Ovary (tissue), 9 donors: ENCODE results near the gene BAX. TPM values are rescaled to one million over a fixed set of nuclear protein-coding genes. Genes with fewer than 3 reads are reported as not detected.

Experiments used
- DNase-seq, 5 donors: peaks; one replicate each; pipeline ENCODE4 v3.0.0-alpha.2; 2019 to 2020
- H3K27ac ChIP-seq, 2 donors: fragments of 200-600 bp; one replicate each; pipeline versions ENCODE4 v1.5.1 to v1.8.0; 2019 to 2022
- H3K27me3 ChIP-seq: fragments of 200-600 bp; one replicate; pipeline ENCODE4 v1.8.0; 2022
- H3K36me3 ChIP-seq: fragments of 200-600 bp; sonication (generic); one replicate; pipeline ENCODE4 v1.5.1; 2019
- H3K4me1 ChIP-seq: one replicate; pipeline ENCODE4 v1.8.1; 2013; ENCODE audit warnings: mild to moderate bottlenecking, moderate library complexity; ENCODE audit not compliant: insufficient read depth
- H3K4me3 ChIP-seq: fragments of 200-600 bp; sonication (generic); one replicate; pipeline ENCODE4 v1.5.1; 2017
- H3K9me3 ChIP-seq, 2 donors: fragments of 200-600 bp in 1 of 2; sonication (generic) in 1 of 2; one replicate each; pipeline versions ENCODE4 v1.5.1 to v1.8.1; 2013 to 2019; ENCODE audit warnings: mild to moderate bottlenecking in 1 of 2, moderate library complexity in 1 of 2
- EP300 ChIP-seq: sonication (generic); formaldehyde crosslinking; IDR thresholded peaks from one replicate; pipeline ENCODE4 v1.6.1; 2017; ENCODE audit warnings: antibody characterized with exemption
- POLR2A ChIP-seq: fragments of 450-650 bp; IDR thresholded peaks from one replicate; pipeline ENCODE4 v1.6.1; 2017; ENCODE audit warnings: antibody characterized with exemption, mild to moderate bottlenecking, moderate library complexity
- WGBS, 3 donors: extraction: QIAGEN DNeasy Blood & Tissue Kit in 1 of 3; methylation state at CpG; one replicate each; pipeline versions ENCODE4 v1.1.5 to v1.1.7; 2013 to 2017; 5-methylcytosine and 5-hydroxymethylcytosine counted together
- intact Hi-C, 4 donors: fragments of 100-400 bp; cut with DNase I; formaldehyde crosslinking; loops; one replicate each; pipeline versions ENCODE4 v1.11.0 to v1.15.1; 2022 to 2023
- polyA plus RNA-seq, 2 donors: library from polyadenylated mRNA; stranded (reverse); fragments of 200-250 nt in 1 of 2; fragments of 350-450 nt in 1 of 2; fragmentation: Illumina TruSeq in 1 of 2; extraction: RNeasy Lipid Tissue Mini Kit (QIAGEN cat#74804) in 1 of 2; gene quantifications; one replicate each; pipeline ENCODE4 v1.2.3, GENCODE V29; 2013 to 2014
- total RNA-seq, 7 donors: library from RNA; depleted of rRNA in 2 of 7; stranded (reverse); fragments of >200 nt in 2 of 7; fragmentation: NEBNext Ultra II Directional in 3 of 7; extraction: Animal tissue kit (Norgen Biotek cat#: 25700) in 3 of 7; gene quantifications; one replicate each; pipeline versions ENCODE4 v1.1.0 to v1.2.4, GENCODE V29; 2016 to 2023
- TF ChIP-seq, protein P1 (sequence below), 3 donors: fragments of 450-650 bp in 2 of 3; fragments of 200-600 bp in 1 of 3; IDR thresholded peaks; one replicate each; pipeline versions ENCODE4 v1.5.1 to v1.8.0; 2016 to 2022; ENCODE audit warnings: antibody characterized with exemption in 3 of 3, mild to moderate bottlenecking in 1 of 3
- donor health status: DM: no; HTN: no; CAD: no; lungs with moderate emphysema.
- donor health status: DM: no; HTN: no; CAD: no.
- donor health status: Bipolar disorder and iron deficiency.
- donor health status: DM: yes; HTN: yes; CAD: no.
- donor health status: DM: no; HTN: no; CAD: no.
- donor health status: DM: yes; HTN: yes; CAD: no.

BAX gene
- total and polyA plus RNA-seq, 9 donors: 10.6 to 57.7 (median 45.9) TPM

DNA sequence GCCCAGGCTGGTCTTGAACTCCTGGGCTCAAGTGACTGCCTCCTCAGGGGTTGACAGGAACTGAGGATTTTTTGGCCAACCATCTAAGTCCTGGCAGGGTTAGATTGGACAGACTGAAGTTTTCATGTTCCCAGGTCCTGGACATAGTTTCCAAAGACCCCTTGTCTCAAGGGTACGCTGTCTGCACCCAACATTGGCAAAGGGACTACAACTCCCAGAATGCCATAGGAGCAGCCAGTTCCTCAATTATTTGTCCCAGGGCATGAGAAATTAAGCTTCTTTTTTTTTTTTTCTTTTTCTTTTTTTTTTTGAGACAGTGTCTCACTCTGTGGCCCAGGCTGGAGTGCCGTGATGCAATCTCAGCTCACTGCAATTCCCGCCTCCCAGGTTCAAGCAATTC lies 31.5 kb downstream of the BAX start:
- H3K9me3 ChIP-seq: no peaks in the 10 kb centered on the region
- no peak overlapping the region for H3K27ac ChIP-seq
- no peaks in the 10 kb centered on the region for H3K36me3 ChIP-seq
- TF ChIP-seq, protein P1, sequence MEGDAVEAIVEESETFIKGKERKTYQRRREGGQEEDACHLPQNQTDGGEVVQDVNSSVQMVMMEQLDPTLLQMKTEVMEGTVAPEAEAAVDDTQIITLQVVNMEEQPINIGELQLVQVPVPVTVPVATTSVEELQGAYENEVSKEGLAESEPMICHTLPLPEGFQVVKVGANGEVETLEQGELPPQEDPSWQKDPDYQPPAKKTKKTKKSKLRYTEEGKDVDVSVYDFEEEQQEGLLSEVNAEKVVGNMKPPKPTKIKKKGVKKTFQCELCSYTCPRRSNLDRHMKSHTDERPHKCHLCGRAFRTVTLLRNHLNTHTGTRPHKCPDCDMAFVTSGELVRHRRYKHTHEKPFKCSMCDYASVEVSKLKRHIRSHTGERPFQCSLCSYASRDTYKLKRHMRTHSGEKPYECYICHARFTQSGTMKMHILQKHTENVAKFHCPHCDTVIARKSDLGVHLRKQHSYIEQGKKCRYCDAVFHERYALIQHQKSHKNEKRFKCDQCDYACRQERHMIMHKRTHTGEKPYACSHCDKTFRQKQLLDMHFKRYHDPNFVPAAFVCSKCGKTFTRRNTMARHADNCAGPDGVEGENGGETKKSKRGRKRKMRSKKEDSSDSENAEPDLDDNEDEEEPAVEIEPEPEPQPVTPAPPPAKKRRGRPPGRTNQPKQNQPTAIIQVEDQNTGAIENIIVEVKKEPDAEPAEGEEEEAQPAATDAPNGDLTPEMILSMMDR (IDR thresholded peaks at IDR 0.05): no peak
- no peak for TF ChIP-seq POLR2A
- no peak for TF ChIP-seq EP300
- intact Hi-C loops: no loop called here
- no peaks in the 10 kb centered on the region for H3K27me3 ChIP-seq
- 88 to 93% (median 90%) methylated on average over 3 of the region's 3 CpGs for WGBS, 3 donors
- peaks cover 3% of the 10 kb centered on the region for H3K4me1 ChIP-seq
- no peak overlapping the region for H3K4me3 ChIP-seq
- no peak for DNase-seq

DNA sequence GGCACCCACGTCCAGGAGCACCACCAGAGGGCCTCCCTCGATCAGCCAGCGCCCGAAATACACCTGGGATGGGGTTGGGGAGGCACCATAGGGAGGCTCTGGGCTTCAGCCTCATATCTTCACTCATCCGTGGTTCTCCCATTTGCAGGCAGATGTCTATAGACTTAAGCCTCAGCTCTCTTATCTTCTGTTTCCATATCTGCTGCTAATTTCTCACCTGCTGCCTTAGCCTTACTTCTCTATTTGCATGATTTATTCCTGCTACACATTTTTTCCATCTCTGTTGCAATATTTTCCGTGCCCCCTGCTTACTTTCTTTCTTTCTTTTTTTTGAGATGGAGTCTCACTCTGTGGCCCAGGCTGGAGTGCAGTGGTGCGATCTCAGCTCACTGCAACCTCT lies 32.6 kb downstream of the BAX start:
- H3K4me1 ChIP-seq: peaks cover 12% of the 10 kb centered on the region
- 80 to 88% (median 86%) methylated on average over 7 of the region's 7 CpGs for WGBS, 3 donors
- H3K27me3 ChIP-seq: no peaks in the 10 kb centered on the region
- no peaks in the 10 kb centered on the region for H3K9me3 ChIP-seq
- TF ChIP-seq, protein P1 (IDR thresholded peaks at IDR 0.05): no peak
- TF ChIP-seq EP300 (no peak), POLR2A (no peak)
- intact Hi-C loops: no loop called here
- H3K27ac ChIP-seq: no peak overlapping the region
- H3K4me3 ChIP-seq: no peak overlapping the region
- no peak for DNase-seq
- no peaks in the 10 kb centered on the region for H3K36me3 ChIP-seq

DNA sequence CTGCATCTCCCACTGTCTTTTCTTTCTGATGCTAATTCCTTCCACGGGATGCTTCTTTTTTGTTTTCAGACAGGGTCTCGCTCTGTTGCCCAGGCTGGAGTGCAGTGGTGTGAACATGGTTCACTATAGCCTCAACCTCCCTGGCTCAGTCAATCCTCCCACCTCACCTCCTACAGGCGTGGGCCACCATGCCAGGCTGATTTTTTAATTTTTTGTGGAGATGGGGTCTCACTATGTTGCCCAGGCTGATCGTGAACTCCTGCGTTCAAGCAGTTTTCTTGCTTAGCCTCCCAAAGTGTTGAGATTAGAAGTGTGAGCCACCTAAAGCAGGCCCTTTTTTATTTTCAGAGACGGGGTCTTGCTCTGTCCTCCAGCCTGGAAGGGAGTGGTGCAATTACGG lies 33.6 kb downstream of the BAX start:
- 91 to 97% (median 94%) methylated on average over 7 of the region's 7 CpGs for WGBS, 3 donors
- no peak overlapping the region for H3K4me3 ChIP-seq
- no peaks in the 10 kb centered on the region for H3K36me3 ChIP-seq
- TF ChIP-seq, protein P1 (IDR thresholded peaks at IDR 0.05): no peak
- TF ChIP-seq POLR2A: no peak
- TF ChIP-seq EP300: no peak
- peaks cover 12% of the 10 kb centered on the region for H3K4me1 ChIP-seq
- intact Hi-C loops: no loop called here
- H3K27ac ChIP-seq: no peak overlapping the region
- no peaks in the 10 kb centered on the region for H3K9me3 ChIP-seq
- no peak for DNase-seq
- H3K27me3 ChIP-seq: no peaks in the 10 kb centered on the region

DNA sequence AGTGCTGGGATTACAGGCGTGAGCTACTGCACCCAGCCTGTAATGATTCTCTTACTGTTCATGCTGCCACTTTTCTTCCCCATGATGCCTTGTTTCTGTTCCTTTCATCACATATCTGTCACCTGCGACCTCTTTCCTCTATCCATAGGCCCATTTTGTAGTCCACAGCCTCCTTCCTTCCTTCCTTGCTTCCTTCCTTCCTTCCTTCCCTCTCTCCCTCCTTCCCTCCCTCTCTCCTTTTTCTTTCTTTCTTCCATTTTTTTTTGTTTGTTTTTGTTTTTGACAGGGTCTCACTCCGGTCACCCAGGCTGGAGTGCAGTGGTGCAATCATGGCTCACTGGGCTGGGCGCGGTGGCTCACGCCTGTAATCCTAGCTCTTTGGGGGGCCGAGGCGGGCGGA lies 34.2 kb downstream of the BAX start:
- H3K4me1 ChIP-seq: peaks cover 12% of the 10 kb centered on the region
- no peaks in the 10 kb centered on the region for H3K9me3 ChIP-seq
- no peak overlapping the region for H3K4me3 ChIP-seq
- TF ChIP-seq, protein P1 (IDR thresholded peaks at IDR 0.05): no peak
- TF ChIP-seq POLR2A (no peak), EP300 (no peak)
- DNase-seq: no peak
- intact Hi-C loops: no loop called here
- 89 to 95% (median 94%) methylated on average over 9 of the region's 9 CpGs for WGBS, 3 donors
- no peaks in the 10 kb centered on the region for H3K27me3 ChIP-seq
- H3K36me3 ChIP-seq: no peaks in the 10 kb centered on the region
- H3K27ac ChIP-seq: no peak overlapping the region
